Astrocyte (in vitro differentiated cells and primary cell): ENCODE measurements around the gene LIPC. TPM values are rescaled to one million over a fixed set of nuclear protein-coding genes. Genes with fewer than 3 reads are reported as not detected.

ENCODE experiments used
- DNase-seq: peaks from one replicate; pipeline ENCODE4 v3.0.0-alpha.2; 2010; ENCODE audit warnings: low read depth
- FAIRE-seq: peaks from 2 replicates; lab custom pipeline; 2011; peaks lifted over from hg19 to GRCh38; lab: Jason Lieb, UNC
- H2AFZ ChIP-seq: 2 replicates; pipeline ENCODE4 v1.6.0; 2012; ENCODE audit warnings: low read depth, low read length, inconsistent platforms
- H3K27ac ChIP-seq: 2 replicates; pipeline ENCODE4 v1.5.1; 2011; ENCODE audit warnings: low read depth, low read length, inconsistent platforms
- H3K27me3 ChIP-seq: 2 replicates; pipeline ENCODE4 v1.6.0; 2011; ENCODE audit warnings: low read length, inconsistent platforms; ENCODE audit not compliant: insufficient read depth
- H3K36me3 ChIP-seq: 2 replicates; pipeline ENCODE4 v1.5.1; 2011; ENCODE audit warnings: low read length, inconsistent platforms; ENCODE audit not compliant: insufficient read depth
- H3K4me1 ChIP-seq: 2 replicates; pipeline ENCODE4 v1.5.1; 2011; ENCODE audit warnings: low read length, inconsistent platforms; ENCODE audit not compliant: insufficient read depth
- H3K4me2 ChIP-seq: 2 replicates; pipeline ENCODE4 v1.6.0; 2012; ENCODE audit warnings: low read length, inconsistent platforms
- H3K4me3 ChIP-seq: 2 replicates; pipeline ENCODE4 v1.5.1; 2011; ENCODE audit warnings: low read depth, mild to moderate bottlenecking, low read length, inconsistent platforms; ENCODE audit not compliant: insufficient read depth
- H3K79me2 ChIP-seq: 2 replicates; pipeline ENCODE4 v1.6.0; 2012; ENCODE audit warnings: mild to moderate bottlenecking, low read length, inconsistent platforms; ENCODE audit not compliant: insufficient read depth
- H3K9ac ChIP-seq: 2 replicates; pipeline ENCODE4 v1.6.0; 2012; ENCODE audit warnings: mild to moderate bottlenecking, low read length, inconsistent platforms
- H3K9me3 ChIP-seq: 2 replicates; pipeline ENCODE4 v1.5.1; 2012; ENCODE audit warnings: low read depth, mild to moderate bottlenecking, low read length, inconsistent platforms; ENCODE audit not compliant: insufficient read depth
- H4K20me1 ChIP-seq: 2 replicates; pipeline ENCODE4 v1.6.0; 2012; ENCODE audit warnings: low read length, inconsistent platforms; ENCODE audit not compliant: insufficient read depth
- H3K27ac Mint-ChIP-seq: one replicate; pipeline ENCODE4 v1.8.0; 2021; ENCODE audit warnings: mild to moderate bottlenecking, mixed read lengths; ENCODE audit not compliant: unreplicated experiment
- H3K27me3 Mint-ChIP-seq: one replicate; pipeline ENCODE4 v1.8.0; 2021; ENCODE audit warnings: low read depth, mixed read lengths; ENCODE audit not compliant: unreplicated experiment
- H3K36me3 Mint-ChIP-seq: one replicate; pipeline ENCODE4 v1.8.0; 2021; ENCODE audit warnings: low read depth, mixed read lengths; ENCODE audit not compliant: unreplicated experiment
- H3K4me1 Mint-ChIP-seq: one replicate; pipeline ENCODE4 v1.8.0; 2021; ENCODE audit warnings: low read depth, mixed read lengths; ENCODE audit not compliant: unreplicated experiment
- H3K4me3 Mint-ChIP-seq: one replicate; pipeline ENCODE4 v1.8.0; 2021; ENCODE audit warnings: mild to moderate bottlenecking, moderate library complexity, mixed read lengths; ENCODE audit not compliant: unreplicated experiment
- H3K9me3 Mint-ChIP-seq: one replicate; pipeline ENCODE4 v1.8.0; 2021; ENCODE audit warnings: mild to moderate bottlenecking, mixed read lengths; ENCODE audit not compliant: unreplicated experiment
- CTCF ChIP-seq: IDR thresholded peaks from 2 replicates; pipeline ENCODE4 v1.5.1; 2011; ENCODE audit warnings: low read depth, mild to moderate bottlenecking, inconsistent platforms, low read length, moderate library complexity; ENCODE audit not compliant: insufficient read depth
- EZH2 ChIP-seq: IDR thresholded peaks from 2 replicates; pipeline ENCODE4 v1.6.1; 2012; ENCODE audit warnings: mild to moderate bottlenecking, low read length, inconsistent platforms; ENCODE audit not compliant: insufficient read depth
- total RNA-seq: library from RNA; stranded (reverse); gene quantifications from 2 replicates; pipeline ENCODE4 v1.2.1, GENCODE V29; 2021

The LIPC gene
- total RNA-seq, 1 donor from 2014 or later: not detected

GRCh38 chr15:58588096-58588495 is 156.3 kb downstream of the LIPC start:
- peaks cover 10% of the 10 kb centered on the region for H3K4me1 Mint-ChIP-seq
- H3K4me2 ChIP-seq: no peak overlapping the region
- no peaks in the 10 kb centered on the region for H3K27me3 ChIP-seq
- H3K4me1 ChIP-seq: no peaks in the 10 kb centered on the region
- H3K9ac ChIP-seq: no peak overlapping the region
- no peaks in the 10 kb centered on the region for H3K9me3 ChIP-seq
- TF ChIP-seq EZH2 (no peak), CTCF (no peak)
- DNase-seq (no peak), FAIRE-seq (no peak)
- no peak overlapping the region for H3K4me3 Mint-ChIP-seq
- H3K9me3 Mint-ChIP-seq: peaks cover 4% of the 10 kb centered on the region
- peaks cover 2% of the 10 kb centered on the region for H3K27me3 Mint-ChIP-seq
- H3K4me3 ChIP-seq: no peak overlapping the region
- no peak overlapping the region for H3K27ac Mint-ChIP-seq
- no peak overlapping the region for H3K27ac ChIP-seq
- no peaks in the 10 kb centered on the region for H3K36me3 ChIP-seq
- H3K36me3 Mint-ChIP-seq: peaks cover 3% of the 10 kb centered on the region
- no peaks in the 10 kb centered on the region for H3K79me2 ChIP-seq
- no peaks in the 10 kb centered on the region for H4K20me1 ChIP-seq
- no peak overlapping the region for H2AFZ ChIP-seq

GRCh38 chr15:58589047-58589446 is 157.3 kb downstream of the LIPC start:
- no peak for FAIRE-seq
- H3K4me3 Mint-ChIP-seq: no peak overlapping the region

More at GRCh38 chr15:58589047-58589446, 157.3 kb downstream of the LIPC start:
- Mint-ChIP-seq H3K9me3 (peaks cover 4% of the 10 kb centered on the region), H3K27me3 (peaks cover 2% of the 10 kb centered on the region), H3K27ac (no peak overlapping the region), H3K36me3 (peaks cover 8% of the 10 kb centered on the region), H3K4me1 (peaks cover 10% of the 10 kb centered on the region)
- no peaks in the 10 kb centered on the region for H3K36me3 ChIP-seq
- H3K4me1 ChIP-seq: no peaks in the 10 kb centered on the region
- TF ChIP-seq CTCF: no peak
- TF ChIP-seq EZH2: no peak
- H3K9me3 ChIP-seq: no peaks in the 10 kb centered on the region
- no peak overlapping the region for H3K27ac ChIP-seq
- no peak overlapping the region for H3K9ac ChIP-seq
- no peak overlapping the region for H3K4me2 ChIP-seq
- H4K20me1 ChIP-seq: no peaks in the 10 kb centered on the region
- no peak overlapping the region for H3K4me3 ChIP-seq
- no peaks in the 10 kb centered on the region for H3K79me2 ChIP-seq
- no peak overlapping the region for H2AFZ ChIP-seq
- DNase-seq: no peak
- no peaks in the 10 kb centered on the region for H3K27me3 ChIP-seq
